HG02981 (cell line): Measurements from ENCODE around the gene WDR1.

Experiments used
- ATAC-seq: cut with Tn5 transposase; IDR thresholded peaks from one replicate; pipeline ENCODE4 v1.9.1; 2021; ENCODE audit warnings: mild to moderate bottlenecking, moderate library complexity; ENCODE audit not compliant: unreplicated experiment

Gene WDR1

GRCh38 chr4:10088135-10089010 lies 28.2 kb downstream of the WDR1 start:
- ATAC-seq: no peak

- no peak for ATAC-seq
Observed at GRCh38 chr4:10087152-10087791, 29.3 kb downstream of the WDR1 start.

GRCh38 chr4:10086506-10087120 lies 30.0 kb downstream of the WDR1 start:
- no peak for ATAC-seq

- no peak for ATAC-seq
Observed at GRCh38 chr4:10085828-10086505, 30.6 kb downstream of the WDR1 start.

GRCh38 chr4:10085386-10085785 lies 31.2 kb downstream of the WDR1 start:
- ATAC-seq: no peak

GRCh38 chr4:10084651-10085358 lies 31.8 kb downstream of the WDR1 start:
- no peak for ATAC-seq

- no peak for ATAC-seq
Observed at GRCh38 chr4:10083861-10084641, 32.5 kb downstream of the WDR1 start.

- no peak for ATAC-seq
Observed at GRCh38 chr4:10083331-10083771, 33.2 kb downstream of the WDR1 start.

GRCh38 chr4:10082459-10083272 lies 33.9 kb downstream of the WDR1 start:
- ATAC-seq: no peak

- ATAC-seq: no peak
Observed at GRCh38 chr4:10082047-10082446, 34.6 kb downstream of the WDR1 start.

GRCh38 chr4:10081218-10081606 lies 35.4 kb downstream of the WDR1 start:
- no peak for ATAC-seq

- ATAC-seq: no peak
Observed at GRCh38 chr4:10080589-10081217, 35.9 kb downstream of the WDR1 start.

GRCh38 chr4:10079912-10080588 lies 36.5 kb downstream of the WDR1 start:
- ATAC-seq: no peak

- no peak for ATAC-seq
Observed at GRCh38 chr4:10079256-10079655, 37.3 kb downstream of the WDR1 start.

- ATAC-seq: no peak
Observed at GRCh38 chr4:10078481-10079233, 37.9 kb downstream of the WDR1 start.

- no peak for ATAC-seq
Observed at GRCh38 chr4:10077483-10078335, 38.9 kb downstream of the WDR1 start.
